Upper lobe of left lung (tissue), 6 donors: Measurements from ENCODE around the gene RASSF6. TPM values are rescaled to one million over a fixed set of nuclear protein-coding genes. Genes with fewer than 3 reads are reported as not detected.

Experiments used
- ATAC-seq, 2 donors: fragments of 200-7000 bp; cut with Tn5 transposase; one replicate each; pipeline ENCODE4 v1.9.1; 2022; ENCODE audit warnings: mild to moderate bottlenecking in 2 of 2, moderate library complexity in 2 of 2; ENCODE audit not compliant: low FRiP score in 2 of 2
- DNase-seq, 2 donors: peaks; one replicate each; pipeline ENCODE4 v3.0.0-alpha.2; 2019 to 2020
- H3K27ac ChIP-seq, 4 donors: fragments of 200-600 bp; sonication (generic); one replicate each; pipeline ENCODE4 v1.5.1; 2016 to 2019
- H3K27me3 ChIP-seq, 4 donors: fragments of 200-600 bp; sonication (generic); one replicate each; pipeline ENCODE4 v1.5.1; 2017 to 2019
- H3K36me3 ChIP-seq, 4 donors: fragments of 200-600 bp; sonication (generic); one replicate each; pipeline ENCODE4 v1.5.1; 2016 to 2019
- H3K4me1 ChIP-seq, 4 donors: fragments of 200-600 bp; sonication (generic); one replicate each; pipeline ENCODE4 v1.5.1; 2018 to 2019
- H3K4me3 ChIP-seq, 4 donors: fragments of 200-600 bp; sonication (generic); one replicate each; pipeline ENCODE4 v1.5.1; 2017 to 2019; ENCODE audit warnings: mild to moderate bottlenecking in 2 of 4, moderate library complexity in 1 of 4
- H3K9me3 ChIP-seq, 4 donors: fragments of 200-600 bp; sonication (generic); one replicate each; pipeline ENCODE4 v1.5.1; 2018 to 2019
- EP300 ChIP-seq, 4 donors: sonication (generic); formaldehyde crosslinking; IDR thresholded peaks; one replicate each; pipeline ENCODE4 v1.5.1; 2017; ENCODE audit warnings: antibody characterized with exemption in 4 of 4, control low read depth in 2 of 4
- POLR2A ChIP-seq, 4 donors: fragments of 450-650 bp; IDR thresholded peaks; one replicate each; pipeline ENCODE4 v1.5.1; 2016 to 2017; ENCODE audit warnings: antibody characterized with exemption in 4 of 4, mild to moderate bottlenecking in 2 of 4
- POLR2AphosphoS5 ChIP-seq, 2 donors: sonication (generic); formaldehyde crosslinking; IDR thresholded peaks; one replicate each; pipeline ENCODE4 v1.5.1; 2017; ENCODE audit warnings: antibody characterized with exemption in 2 of 2
- WGBS, 2 donors: methylation state at CpG; one replicate each; pipeline ENCODE4 v1.1.5; 2017 to 2018; 5-methylcytosine and 5-hydroxymethylcytosine counted together
- total RNA-seq, 6 donors: library from RNA; depleted of rRNA in 4 of 6; stranded (reverse); fragments of >200 nt in 4 of 6; gene quantifications; one replicate each; pipeline versions ENCODE4 v1.1.0 to v1.2.1, GENCODE V29; 2016 to 2021
- TF ChIP-seq, protein P1 (sequence below), 6 experiments: fragments of 450-650 bp in 4 of 6; fragments of 200-600 bp in 2 of 6; sonication (generic) in 2 of 6; IDR thresholded peaks; one replicate each; pipeline ENCODE4 v1.5.1; 2016 to 2019; ENCODE audit warnings: antibody characterized with exemption in 6 of 6
- donor health status: DM: no; HTN: no; CAD: no; lungs with moderate emphysema.
- donor health status: DM: no; HTN: yes; CAD: no; lungs with severe emphysema.

RASSF6 gene
- total RNA-seq, 6 donors from 2014 or later = 1.1 to 8.3 (median 1.7) TPM

DNA sequence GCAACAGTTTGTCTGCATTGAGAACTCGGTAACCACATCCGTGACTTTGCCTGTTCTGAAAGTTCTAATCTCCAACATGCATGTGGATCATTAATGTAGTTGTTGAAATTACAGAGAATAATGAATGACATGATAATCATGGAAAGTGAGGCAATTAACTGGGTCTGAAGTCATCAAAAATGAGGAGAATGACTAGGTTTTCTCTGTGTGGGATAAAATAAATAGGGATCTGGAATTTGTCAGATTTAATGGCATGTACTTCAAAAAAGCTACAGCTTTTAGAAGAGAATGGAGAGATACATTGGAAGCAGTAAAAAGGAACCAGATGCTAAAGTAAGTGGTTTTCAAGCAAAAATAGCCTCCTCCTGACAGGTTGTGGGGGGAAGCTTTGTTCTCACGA lies 79.4 kb downstream of the RASSF6 start:
- ATAC-seq (no peak), DNase-seq (no peak)
- H3K27ac ChIP-seq = no peak overlapping the region
- H3K36me3 ChIP-seq = no peaks in the 10 kb centered on the region
- no peaks in the 10 kb centered on the region for H3K4me1 ChIP-seq
- H3K27me3 ChIP-seq = no peaks in the 10 kb centered on the region
- H3K9me3 ChIP-seq = no peaks in the 10 kb centered on the region
- 83 to 88% methylated on average over 3 of the region's 3 CpGs for WGBS, 2 donors
- TF ChIP-seq EP300 (IDR thresholded peaks at IDR 0.05) (no peak), POLR2AphosphoS5 (IDR thresholded peaks at IDR 0.05) (no peak), POLR2A (IDR thresholded peaks at IDR 0.05) (no peak)
- TF ChIP-seq, protein P1, sequence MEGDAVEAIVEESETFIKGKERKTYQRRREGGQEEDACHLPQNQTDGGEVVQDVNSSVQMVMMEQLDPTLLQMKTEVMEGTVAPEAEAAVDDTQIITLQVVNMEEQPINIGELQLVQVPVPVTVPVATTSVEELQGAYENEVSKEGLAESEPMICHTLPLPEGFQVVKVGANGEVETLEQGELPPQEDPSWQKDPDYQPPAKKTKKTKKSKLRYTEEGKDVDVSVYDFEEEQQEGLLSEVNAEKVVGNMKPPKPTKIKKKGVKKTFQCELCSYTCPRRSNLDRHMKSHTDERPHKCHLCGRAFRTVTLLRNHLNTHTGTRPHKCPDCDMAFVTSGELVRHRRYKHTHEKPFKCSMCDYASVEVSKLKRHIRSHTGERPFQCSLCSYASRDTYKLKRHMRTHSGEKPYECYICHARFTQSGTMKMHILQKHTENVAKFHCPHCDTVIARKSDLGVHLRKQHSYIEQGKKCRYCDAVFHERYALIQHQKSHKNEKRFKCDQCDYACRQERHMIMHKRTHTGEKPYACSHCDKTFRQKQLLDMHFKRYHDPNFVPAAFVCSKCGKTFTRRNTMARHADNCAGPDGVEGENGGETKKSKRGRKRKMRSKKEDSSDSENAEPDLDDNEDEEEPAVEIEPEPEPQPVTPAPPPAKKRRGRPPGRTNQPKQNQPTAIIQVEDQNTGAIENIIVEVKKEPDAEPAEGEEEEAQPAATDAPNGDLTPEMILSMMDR (IDR thresholded peaks at IDR 0.05) = no peak
- no peak overlapping the region for H3K4me3 ChIP-seq

DNA sequence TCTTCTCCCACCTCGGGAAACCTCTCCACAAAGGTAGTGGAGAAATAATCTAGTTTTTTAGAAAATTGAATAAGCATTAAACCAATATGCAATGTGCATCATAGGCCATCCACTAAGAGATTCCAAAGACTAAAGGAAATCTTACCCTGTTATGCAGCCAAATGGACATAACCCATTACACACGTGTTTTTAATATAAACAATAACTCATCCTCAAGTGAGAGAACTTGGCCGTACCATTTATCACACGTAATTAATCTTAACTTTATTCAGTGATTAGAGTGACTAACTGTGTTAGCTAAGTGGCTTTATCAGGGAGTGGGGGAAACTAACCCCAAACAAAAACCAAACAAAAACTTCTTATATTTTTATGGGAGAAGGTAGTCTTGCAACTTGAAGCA lies 80.8 kb downstream of the RASSF6 start:
- H3K36me3 ChIP-seq = no peaks in the 10 kb centered on the region
- ATAC-seq = no peak
- 49 to 63% methylated on average over 4 of the region's 4 CpGs for WGBS, 2 donors
- no peak overlapping the region for H3K4me3 ChIP-seq
- H3K9me3 ChIP-seq = no peaks in the 10 kb centered on the region
- H3K27ac ChIP-seq = no peak overlapping the region
- H3K4me1 ChIP-seq = no peaks in the 10 kb centered on the region
- TF ChIP-seq POLR2AphosphoS5 (IDR thresholded peaks at IDR 0.05) = no peak
- TF ChIP-seq, protein P1 (IDR thresholded peaks at IDR 0.05) = no peak
- TF ChIP-seq POLR2A (IDR thresholded peaks at IDR 0.05) = no peak
- TF ChIP-seq EP300 (IDR thresholded peaks at IDR 0.05) = no peak
- no peaks in the 10 kb centered on the region for H3K27me3 ChIP-seq
- no peak for DNase-seq

DNA sequence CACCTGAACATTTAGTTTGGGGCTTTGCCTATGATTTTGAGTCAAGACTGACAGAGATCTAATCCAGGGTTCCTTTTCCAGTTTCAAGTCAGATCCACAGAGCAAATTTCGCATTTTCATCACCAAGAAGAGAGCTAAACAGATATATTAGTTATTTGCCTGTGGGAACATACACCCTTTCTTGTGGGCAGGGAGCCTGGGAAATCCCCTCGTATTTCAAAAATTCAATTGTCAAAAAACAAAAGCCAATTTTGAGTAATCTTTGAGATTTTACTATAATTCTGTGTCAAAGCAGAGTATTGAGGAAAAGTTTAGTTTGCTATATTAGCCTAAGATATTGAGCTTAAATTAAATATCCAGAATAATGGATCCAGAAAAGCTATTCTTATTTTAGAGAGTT lies 82.1 kb downstream of the RASSF6 start:
- TF ChIP-seq POLR2AphosphoS5 (IDR thresholded peaks at IDR 0.05) (no peak), EP300 (IDR thresholded peaks at IDR 0.05) (no peak), POLR2A (IDR thresholded peaks at IDR 0.05) (no peak)
- TF ChIP-seq, protein P1 (IDR thresholded peaks at IDR 0.05) = no peak
- Histone ChIP-seq H3K4me3 (no peak overlapping the region), H3K27ac (no peak overlapping the region), H3K4me1 (no peaks in the 10 kb centered on the region), H3K27me3 (no peaks in the 10 kb centered on the region), H3K9me3 (no peaks in the 10 kb centered on the region), H3K36me3 (no peaks in the 10 kb centered on the region)
- DNase-seq (no peak), ATAC-seq (no peak)
- WGBS, 2 donors = 78 to 82% methylated on average over 2 of the region's 2 CpGs

DNA sequence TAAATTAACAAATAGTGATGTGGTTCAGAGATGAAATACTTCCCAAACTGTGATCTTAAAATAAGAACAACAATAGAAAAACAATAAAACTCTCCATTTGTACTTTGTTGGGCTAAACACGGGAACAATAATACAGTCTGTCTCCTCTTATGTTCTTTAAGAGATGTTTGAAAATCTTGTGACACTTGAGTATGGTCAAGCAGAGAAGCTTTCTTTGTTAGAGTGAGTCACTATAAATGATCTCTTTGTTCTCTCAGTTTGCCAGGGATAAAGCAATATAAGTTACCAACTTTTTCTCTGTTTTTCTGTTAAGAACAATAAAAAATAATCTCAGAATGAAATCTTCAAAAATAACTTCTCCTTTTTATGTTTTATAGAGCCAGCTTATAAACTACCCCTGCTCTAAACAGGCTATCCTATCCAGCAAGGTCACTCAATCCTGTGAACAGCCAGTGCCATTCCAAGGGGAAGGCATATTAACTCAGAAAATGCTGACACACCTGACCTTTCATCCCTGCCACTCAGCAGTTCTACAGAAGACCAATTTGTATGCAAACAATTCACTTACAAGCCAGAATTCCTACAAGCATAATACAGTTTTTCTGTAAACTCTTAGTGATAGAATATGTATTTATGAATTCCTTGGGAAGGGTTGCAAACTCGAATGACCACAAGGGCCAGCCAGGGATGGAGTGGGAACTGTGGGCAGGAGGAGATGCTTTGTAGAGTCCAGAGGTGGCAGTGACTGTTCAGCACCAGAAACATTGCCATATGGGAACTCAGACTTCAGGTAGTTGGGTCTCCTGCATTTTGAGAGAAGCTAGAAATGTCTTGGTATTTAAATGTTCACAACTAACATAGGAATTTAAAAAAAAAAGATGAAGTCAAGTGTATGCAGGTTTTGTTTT lies 86.5 kb downstream of the RASSF6 start:
- DNase-seq (no peak), ATAC-seq (no peak)
- H3K4me1 ChIP-seq = no peaks in the 10 kb centered on the region
- no peaks in the 10 kb centered on the region for H3K27me3 ChIP-seq
- H3K36me3 ChIP-seq = no peaks in the 10 kb centered on the region
- no peaks in the 10 kb centered on the region for H3K9me3 ChIP-seq
- 68 to 76% methylated on average over 2 of the region's 2 CpGs for WGBS, 2 donors
- TF ChIP-seq, protein P1 (IDR thresholded peaks at IDR 0.05) = no peak
- TF ChIP-seq POLR2AphosphoS5 (IDR thresholded peaks at IDR 0.05) (no peak), POLR2A (IDR thresholded peaks at IDR 0.05) (no peak), EP300 (IDR thresholded peaks at IDR 0.05) (no peak)
- H3K27ac ChIP-seq = no peak overlapping the region
- no peak overlapping the region for H3K4me3 ChIP-seq

DNA sequence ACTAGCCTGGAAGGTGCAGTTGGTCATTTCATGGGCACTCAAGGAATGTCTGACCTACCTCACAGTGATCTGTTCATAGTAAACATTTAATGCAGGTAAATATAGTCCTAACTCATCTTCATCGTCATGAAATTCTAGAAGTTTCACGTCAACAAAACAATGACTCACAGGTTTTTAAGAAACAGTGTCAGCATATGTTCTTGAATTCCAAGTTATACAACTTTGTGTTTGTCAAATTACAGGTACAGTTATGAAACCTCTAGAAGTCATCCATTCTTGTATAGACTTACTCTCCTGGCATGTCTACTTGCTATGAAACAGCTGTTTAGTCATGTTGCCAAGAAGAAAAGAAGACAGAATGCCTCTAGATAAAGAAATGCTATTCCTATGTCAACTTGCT lies 92.1 kb downstream of the RASSF6 start:
- whole genome bisulfite sequencing, 2 donors = 84 to 100% methylated on average over 2 of the region's 2 CpGs
- H3K27me3 ChIP-seq = no peaks in the 10 kb centered on the region
- H3K27ac ChIP-seq = no peak overlapping the region
- no peak for TF ChIP-seq EP300 (IDR thresholded peaks at IDR 0.05)
- TF ChIP-seq POLR2A (IDR thresholded peaks at IDR 0.05) = no peak
- TF ChIP-seq, protein P1 (IDR thresholded peaks at IDR 0.05) = no peak
- TF ChIP-seq POLR2AphosphoS5 (IDR thresholded peaks at IDR 0.05) = no peak
- no peaks in the 10 kb centered on the region for H3K4me1 ChIP-seq
- H3K36me3 ChIP-seq = no peaks in the 10 kb centered on the region
- no peak overlapping the region for H3K4me3 ChIP-seq
- H3K9me3 ChIP-seq = no peaks in the 10 kb centered on the region
- no peak for ATAC-seq
- DNase-seq = no peak
